Smooth muscle cell (in vitro differentiated cells): ENCODE measurements around the gene DSTN. TPM values are rescaled to one million over a fixed set of nuclear protein-coding genes. Genes with fewer than 3 reads are reported as not detected.

ENCODE experiments used
- DNase-seq: peaks from one replicate; lab custom pipeline; 2025; ENCODE audit not compliant: unreplicated experiment; lab: John Stamatoyannopoulos, UW
- H2AFZ ChIP-seq: fragments of 200-600 bp; sonication (generic); 2 replicates; pipeline ENCODE4 v1.6.0; 2016; ENCODE audit warnings: antibody characterized with exemption, low read depth, mild to moderate bottlenecking
- H3F3A ChIP-seq: fragments of 200-600 bp; sonication (generic); 2 replicates; pipeline ENCODE4 v1.6.0; 2017; ENCODE audit warnings: antibody characterized with exemption, low read depth
- H3K27ac ChIP-seq: fragments of 200-600 bp; sonication (generic); 2 replicates; pipeline ENCODE4 v1.5.1; 2016; ENCODE audit warnings: low read depth, mild to moderate bottlenecking
- H3K27me3 ChIP-seq: fragments of 200-600 bp; sonication (generic); 2 replicates; pipeline ENCODE4 v1.6.1; 2016; ENCODE audit warnings: low read depth, mild to moderate bottlenecking
- H3K36me3 ChIP-seq: fragments of 200-600 bp; sonication (generic); 2 replicates; pipeline ENCODE4 v1.5.1; 2016; ENCODE audit warnings: low read depth
- H3K4me1 ChIP-seq: fragments of 200-600 bp; sonication (generic); 2 replicates; pipeline ENCODE4 v1.5.1; 2016; ENCODE audit warnings: low read depth
- H3K4me2 ChIP-seq: fragments of 200-600 bp; sonication (generic); 2 replicates; pipeline ENCODE4 v1.6.0; 2016; ENCODE audit warnings: mild to moderate bottlenecking
- H3K4me3 ChIP-seq: fragments of 200-600 bp; sonication (generic); 2 replicates; pipeline ENCODE4 v1.5.1; 2016; ENCODE audit warnings: mild to moderate bottlenecking
- H3K79me2 ChIP-seq: fragments of 200-600 bp; sonication (generic); 2 replicates; pipeline ENCODE4 v1.6.0; 2016; ENCODE audit warnings: low read depth, mild to moderate bottlenecking
- H3K9ac ChIP-seq: fragments of 200-600 bp; sonication (generic); 2 replicates; pipeline ENCODE4 v1.6.0; 2016; ENCODE audit warnings: low read depth
- H3K9me3 ChIP-seq: fragments of 200-600 bp; sonication (generic); replicated peaks from 2 replicates; pipeline ENCODE4 v1.5.1; 2016; ENCODE audit warnings: low read depth
- H4K20me1 ChIP-seq: fragments of 200-600 bp; sonication (generic); 2 replicates; pipeline ENCODE4 v1.6.0; 2016; ENCODE audit warnings: low read depth
- WGBS: methylation state at CpG from one replicate; pipeline ENCODE4 v1.1.7; 2016; ENCODE audit warnings: low lambda C conversion rate; 5-methylcytosine and 5-hydroxymethylcytosine counted together
- polyA plus RNA-seq: library from polyadenylated mRNA; unstranded; fragments of >200 nt; fragmentation: Nextera tagmentation; extraction: Ambion mirVana; gene quantifications from 2 replicates; pipeline ENCODE4 v1.2.1, GENCODE V29; 2016
- total RNA-seq: library from RNA; depleted of rRNA; stranded (reverse); fragments of >200 nt; gene quantifications from 2 replicates; pipeline ENCODE4 v1.2.3, GENCODE V29; 2014
- TF ChIP-seq, protein P1 (sequence below): fragments of 200-600 bp; sonication (generic); IDR thresholded peaks from 2 replicates; pipeline ENCODE4 v1.5.1; 2017; ENCODE audit warnings: borderline replicate concordance, mild to moderate bottlenecking, antibody characterized with exemption; ENCODE audit not compliant: insufficient read depth, poor library complexity, severe bottlenecking

The DSTN gene
- total and polyA plus RNA-seq, 2 experiments from 2014 or later = 486 to 534 TPM

DNA sequence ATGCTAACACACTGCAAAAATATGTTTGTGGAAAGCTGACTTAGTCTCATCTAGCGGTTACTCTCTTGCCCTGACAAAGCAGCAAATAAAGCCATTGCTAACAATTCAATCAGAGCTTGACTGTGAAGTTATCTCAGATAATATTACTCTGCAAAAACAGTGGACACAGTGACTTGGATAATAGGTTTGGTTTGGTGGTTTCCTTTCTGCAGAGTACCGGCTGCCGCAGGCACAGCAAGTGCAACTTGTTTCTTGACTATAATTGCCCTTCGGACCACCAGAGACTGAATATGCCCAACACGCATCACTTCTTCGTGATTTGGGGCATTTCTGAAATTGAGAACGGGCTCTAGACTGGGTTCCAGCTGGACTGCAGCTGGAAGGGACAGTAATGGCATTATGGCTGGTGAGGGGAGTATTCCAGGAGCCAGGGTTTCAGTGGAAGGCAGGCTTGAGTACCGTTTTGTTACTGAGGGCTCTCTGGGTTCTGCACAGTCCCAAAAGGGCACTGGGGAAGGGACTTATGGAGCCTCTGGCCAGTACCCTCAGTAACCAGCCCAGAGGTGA, 40.0 kb downstream of the DSTN start:
- H3K4me3 ChIP-seq = no peak overlapping the region
- peaks cover 58% of the 10 kb centered on the region for H3F3A ChIP-seq
- H4K20me1 ChIP-seq = peaks cover 99% of the 10 kb centered on the region
- no peaks in the 10 kb centered on the region for H3K27me3 ChIP-seq
- DNase-seq = no peak
- no peak overlapping the region for H3K4me2 ChIP-seq
- H3K9me3 ChIP-seq = no peaks in the 10 kb centered on the region
- peak overlapping the region; percentile 17 for H3K27ac ChIP-seq
- H3K36me3 ChIP-seq = peaks cover 19% of the 10 kb centered on the region
- H3K4me1 ChIP-seq = no peaks in the 10 kb centered on the region
- TF ChIP-seq, protein P1, sequence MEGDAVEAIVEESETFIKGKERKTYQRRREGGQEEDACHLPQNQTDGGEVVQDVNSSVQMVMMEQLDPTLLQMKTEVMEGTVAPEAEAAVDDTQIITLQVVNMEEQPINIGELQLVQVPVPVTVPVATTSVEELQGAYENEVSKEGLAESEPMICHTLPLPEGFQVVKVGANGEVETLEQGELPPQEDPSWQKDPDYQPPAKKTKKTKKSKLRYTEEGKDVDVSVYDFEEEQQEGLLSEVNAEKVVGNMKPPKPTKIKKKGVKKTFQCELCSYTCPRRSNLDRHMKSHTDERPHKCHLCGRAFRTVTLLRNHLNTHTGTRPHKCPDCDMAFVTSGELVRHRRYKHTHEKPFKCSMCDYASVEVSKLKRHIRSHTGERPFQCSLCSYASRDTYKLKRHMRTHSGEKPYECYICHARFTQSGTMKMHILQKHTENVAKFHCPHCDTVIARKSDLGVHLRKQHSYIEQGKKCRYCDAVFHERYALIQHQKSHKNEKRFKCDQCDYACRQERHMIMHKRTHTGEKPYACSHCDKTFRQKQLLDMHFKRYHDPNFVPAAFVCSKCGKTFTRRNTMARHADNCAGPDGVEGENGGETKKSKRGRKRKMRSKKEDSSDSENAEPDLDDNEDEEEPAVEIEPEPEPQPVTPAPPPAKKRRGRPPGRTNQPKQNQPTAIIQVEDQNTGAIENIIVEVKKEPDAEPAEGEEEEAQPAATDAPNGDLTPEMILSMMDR = no peak
- H2AFZ ChIP-seq = no peak overlapping the region
- H3K9ac ChIP-seq = no peak overlapping the region
- 94% methylated on average over 8 of the region's 8 CpGs for WGBS
- peaks cover 24% of the 10 kb centered on the region for H3K79me2 ChIP-seq

DNA sequence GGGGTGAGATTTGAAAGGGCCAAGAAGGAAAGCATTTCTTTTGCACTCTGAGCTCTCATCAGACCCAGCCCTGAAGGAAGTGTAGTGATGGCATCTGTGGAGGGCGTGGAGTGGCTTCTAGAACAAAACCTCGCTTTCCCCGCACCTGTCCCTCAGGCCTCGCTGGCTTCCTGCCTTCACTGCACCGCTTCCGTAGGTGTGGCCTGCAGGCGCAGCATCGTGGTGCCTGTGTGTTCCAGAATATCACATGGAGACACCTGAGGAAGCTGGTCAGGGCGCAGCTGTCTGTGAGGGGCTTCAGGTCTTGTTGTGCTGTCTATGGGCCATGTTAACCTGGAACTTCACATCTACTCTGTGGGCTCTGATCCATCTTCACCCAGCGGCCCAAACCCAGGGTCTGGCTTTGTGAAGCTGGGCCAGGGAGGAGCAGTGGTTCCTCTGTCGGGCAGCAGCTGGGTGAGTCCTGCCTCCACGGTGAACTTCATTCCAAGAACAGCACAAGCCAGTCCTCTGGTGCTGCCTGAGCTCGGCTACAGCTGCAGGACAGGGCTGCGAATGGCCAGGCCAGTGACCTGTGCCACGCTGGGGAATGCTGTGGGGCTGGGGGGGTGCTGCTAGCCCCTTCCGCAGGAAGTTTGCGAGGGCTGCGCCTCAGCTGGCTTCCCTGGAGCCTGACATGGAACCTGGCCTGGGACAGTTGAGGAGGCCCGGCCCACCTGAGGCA, 40.9 kb downstream of the DSTN start:
- Histone ChIP-seq H3K9ac (no peak overlapping the region), H3K36me3 (peaks cover 19% of the 10 kb centered on the region), H3K4me3 (no peak overlapping the region), H2AFZ (no peak overlapping the region), H4K20me1 (peaks cover 99% of the 10 kb centered on the region), H3K27me3 (no peaks in the 10 kb centered on the region), H3K4me1 (no peaks in the 10 kb centered on the region), H3K79me2 (peaks cover 17% of the 10 kb centered on the region), H3F3A (peaks cover 59% of the 10 kb centered on the region), H3K4me2 (no peak overlapping the region), H3K9me3 (no peaks in the 10 kb centered on the region), H3K27ac (peak overlapping the region; percentile 73)
- DNase-seq = no peak
- WGBS = 91% methylated on average over 19 of the region's 19 CpGs
- TF ChIP-seq, protein P1 = no peak

DNA sequence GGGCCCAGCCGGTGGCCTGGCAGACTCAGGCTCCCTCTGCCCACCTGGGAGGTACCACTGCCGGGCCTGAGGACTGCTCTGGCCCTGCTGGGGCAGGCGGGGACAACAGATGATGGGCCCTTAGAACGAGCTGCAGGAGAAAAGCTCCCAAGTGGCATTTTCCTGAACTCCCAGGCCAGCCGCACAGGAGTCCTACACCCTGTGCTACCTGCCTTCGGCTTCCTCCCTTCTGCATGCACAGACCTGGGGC, 41.3 kb downstream of the DSTN start:
- H3K27ac ChIP-seq = peak overlapping the region; percentile 73

More for the DNA sequence above, 41.3 kb downstream of the DSTN start:
- Histone ChIP-seq H3K4me2 (no peak overlapping the region), H3K9ac (no peak overlapping the region), H3K79me2 (peaks cover 14% of the 10 kb centered on the region), H3K27me3 (no peaks in the 10 kb centered on the region), H2AFZ (no peak overlapping the region), H3K4me3 (no peak overlapping the region), H3K4me1 (no peaks in the 10 kb centered on the region), H3K9me3 (no peaks in the 10 kb centered on the region), H4K20me1 (peaks cover 99% of the 10 kb centered on the region), H3F3A (peaks cover 60% of the 10 kb centered on the region), H3K36me3 (peaks cover 16% of the 10 kb centered on the region)
- TF ChIP-seq, protein P1 = peak; percentile 41
- WGBS = 72% methylated on average over 6 of the region's 6 CpGs
- DNase-seq = no peak
